Central memory CD8-positive, alpha-beta T cell (primary cell): ENCODE results near the gene CPNE9.

ENCODE experiments used
- ATAC-seq: fragments of 150-1000 bp; cut with Tn5 transposase; replicated peaks from 2 replicates; pipeline ENCODE4 v1.10.0; 2022; ENCODE audit warnings: mild to moderate bottlenecking, moderate FRiP score, moderate number of reproducible peaks; ENCODE audit not compliant: poor library complexity, severe bottlenecking; ENCODE audit errors: extremely low read depth
- DNase-seq, 2 donors: peaks; one replicate each; pipeline ENCODE4 v3.0.0; 2021; ENCODE audit warnings: low spot score in 2 of 2
- H3K27ac Mint-ChIP-seq: one replicate; pipeline ENCODE4 v1.8.0; 2022; ENCODE audit warnings: low read depth, mild to moderate bottlenecking, moderate library complexity, mixed read lengths
- H3K27me3 Mint-ChIP-seq: one replicate; pipeline ENCODE4 v1.8.0; 2022; ENCODE audit warnings: mixed read lengths
- H3K36me3 Mint-ChIP-seq: one replicate; pipeline ENCODE4 v1.8.0; 2022; ENCODE audit warnings: mild to moderate bottlenecking, moderate library complexity, mixed read lengths; ENCODE audit not compliant: insufficient read depth
- H3K4me1 Mint-ChIP-seq: one replicate; pipeline ENCODE4 v1.8.0; 2022; ENCODE audit warnings: mixed read lengths
- H3K4me3 Mint-ChIP-seq: one replicate; pipeline ENCODE4 v1.8.0; 2022; ENCODE audit warnings: mild to moderate bottlenecking, moderate library complexity, mixed read lengths
- H3K9me3 Mint-ChIP-seq: one replicate; pipeline ENCODE4 v1.8.0; 2022; ENCODE audit warnings: mixed read lengths

CPNE9 gene

GRCh38 chr3:9703736-9704346, at the start of gene CPNE9:
CPNE9 (plus strand) TSS chr3:9703833; CDS start chr3:9703997, 164 bp downstream.
- Mint-ChIP-seq H3K27me3 (peaks cover 14% of the 10 kb centered on the region), H3K27ac (no peak within 1 kb of the TSS), H3K36me3 (peaks cover 22% of the 10 kb centered on the region), H3K4me1 (no peaks in the 10 kb centered on the region), H3K9me3 (no peaks in the 10 kb centered on the region), H3K4me3 (peak within 1 kb of the TSS; percentile 14)
- ATAC-seq: no peak
- DNase-seq: no peak

GRCh38 chr3:9659849-9660248, 43.8 kb upstream of the CPNE9 start:
- H3K9me3 Mint-ChIP-seq: no peaks in the 10 kb centered on the region
- no peaks in the 10 kb centered on the region for H3K27me3 Mint-ChIP-seq
- peaks cover 36% of the 10 kb centered on the region for H3K4me1 Mint-ChIP-seq
- no peak overlapping the region for H3K27ac Mint-ChIP-seq
- H3K4me3 Mint-ChIP-seq: no peak overlapping the region
- DNase-seq: no peak
- peaks cover 69% of the 10 kb centered on the region for H3K36me3 Mint-ChIP-seq
- ATAC-seq: no peak

GRCh38 chr3:9660972-9661371, 42.7 kb upstream of the CPNE9 start:
- H3K4me3 Mint-ChIP-seq: no peak overlapping the region
- no peaks in the 10 kb centered on the region for H3K9me3 Mint-ChIP-seq
- H3K27ac Mint-ChIP-seq: no peak overlapping the region
- H3K4me1 Mint-ChIP-seq: peaks cover 36% of the 10 kb centered on the region
- no peak for DNase-seq
- ATAC-seq: no peak
- no peaks in the 10 kb centered on the region for H3K27me3 Mint-ChIP-seq
- peaks cover 72% of the 10 kb centered on the region for H3K36me3 Mint-ChIP-seq

- no peak for ATAC-seq
- H3K36me3 Mint-ChIP-seq: peaks cover 71% of the 10 kb centered on the region
- peaks cover 14% of the 10 kb centered on the region for H3K4me1 Mint-ChIP-seq
Measured at GRCh38 chr3:9664119-9664751, 39.4 kb upstream of the CPNE9 start.

GRCh38 chr3:9666704-9667445, 36.8 kb upstream of the CPNE9 start:
- no peak for ATAC-seq
- H3K27ac Mint-ChIP-seq: no peak overlapping the region

More at GRCh38 chr3:9664119-9664751, 39.4 kb upstream of the CPNE9 start:
- Mint-ChIP-seq H3K4me3 (no peak overlapping the region), H3K27ac (no peak overlapping the region), H3K9me3 (no peaks in the 10 kb centered on the region), H3K27me3 (no peaks in the 10 kb centered on the region)
- DNase-seq: no peak

GRCh38 chr3:9669277-9669676, 34.4 kb upstream of the CPNE9 start:
- no peaks in the 10 kb centered on the region for H3K9me3 Mint-ChIP-seq

More at GRCh38 chr3:9666704-9667445, 36.8 kb upstream of the CPNE9 start:
- H3K4me3 Mint-ChIP-seq: no peak overlapping the region
- H3K4me1 Mint-ChIP-seq: peaks cover 14% of the 10 kb centered on the region
- H3K36me3 Mint-ChIP-seq: peaks cover 69% of the 10 kb centered on the region
- DNase-seq: no peak
- no peaks in the 10 kb centered on the region for H3K27me3 Mint-ChIP-seq
- no peaks in the 10 kb centered on the region for H3K9me3 Mint-ChIP-seq

GRCh38 chr3:9669720-9670432, 33.8 kb upstream of the CPNE9 start:
- Mint-ChIP-seq H3K36me3 (peaks cover 69% of the 10 kb centered on the region), H3K4me3 (no peak overlapping the region), H3K27ac (no peak overlapping the region), H3K27me3 (no peaks in the 10 kb centered on the region), H3K9me3 (no peaks in the 10 kb centered on the region), H3K4me1 (peaks cover 8% of the 10 kb centered on the region)
- ATAC-seq (no peak), DNase-seq (no peak)

More at GRCh38 chr3:9669277-9669676, 34.4 kb upstream of the CPNE9 start:
- DNase-seq (no peak), ATAC-seq (no peak)
- peaks cover 69% of the 10 kb centered on the region for H3K36me3 Mint-ChIP-seq
- H3K27ac Mint-ChIP-seq: no peak overlapping the region
- H3K27me3 Mint-ChIP-seq: no peaks in the 10 kb centered on the region
- H3K4me1 Mint-ChIP-seq: peaks cover 8% of the 10 kb centered on the region
- no peak overlapping the region for H3K4me3 Mint-ChIP-seq

- no peaks in the 10 kb centered on the region for H3K27me3 Mint-ChIP-seq
- peaks cover 65% of the 10 kb centered on the region for H3K36me3 Mint-ChIP-seq
- no peak overlapping the region for H3K27ac Mint-ChIP-seq
- DNase-seq: no peak
- H3K9me3 Mint-ChIP-seq: no peaks in the 10 kb centered on the region
- ATAC-seq: no peak
- no peak overlapping the region for H3K4me3 Mint-ChIP-seq
- peaks cover 8% of the 10 kb centered on the region for H3K4me1 Mint-ChIP-seq
Measured at GRCh38 chr3:9673082-9673481, 30.6 kb upstream of the CPNE9 start.

GRCh38 chr3:9673752-9674151, 29.9 kb upstream of the CPNE9 start:
- peaks cover 64% of the 10 kb centered on the region for H3K36me3 Mint-ChIP-seq
- ATAC-seq (no peak), DNase-seq (no peak)
- H3K27ac Mint-ChIP-seq: no peak overlapping the region
- no peaks in the 10 kb centered on the region for H3K9me3 Mint-ChIP-seq
- H3K27me3 Mint-ChIP-seq: no peaks in the 10 kb centered on the region
- peaks cover 8% of the 10 kb centered on the region for H3K4me1 Mint-ChIP-seq
- no peak overlapping the region for H3K4me3 Mint-ChIP-seq

GRCh38 chr3:9675736-9676290, 27.8 kb upstream of the CPNE9 start:
- Mint-ChIP-seq H3K9me3 (no peaks in the 10 kb centered on the region), H3K4me3 (no peak overlapping the region), H3K27me3 (no peaks in the 10 kb centered on the region), H3K27ac (no peak overlapping the region), H3K4me1 (peaks cover 5% of the 10 kb centered on the region), H3K36me3 (peaks cover 71% of the 10 kb centered on the region)
- DNase-seq (no peak), ATAC-seq (no peak)

- no peak overlapping the region for H3K4me3 Mint-ChIP-seq
- H3K9me3 Mint-ChIP-seq: no peaks in the 10 kb centered on the region
- H3K4me1 Mint-ChIP-seq: peaks cover 10% of the 10 kb centered on the region
- H3K27me3 Mint-ChIP-seq: no peaks in the 10 kb centered on the region
- DNase-seq (no peak), ATAC-seq (no peak)
- peaks cover 72% of the 10 kb centered on the region for H3K36me3 Mint-ChIP-seq
- no peak overlapping the region for H3K27ac Mint-ChIP-seq
Measured at GRCh38 chr3:9676785-9677184, 26.8 kb upstream of the CPNE9 start.

- H3K4me1 Mint-ChIP-seq: peaks cover 10% of the 10 kb centered on the region
- no peak overlapping the region for H3K4me3 Mint-ChIP-seq
- DNase-seq (no peak), ATAC-seq (no peak)
- peaks cover 67% of the 10 kb centered on the region for H3K36me3 Mint-ChIP-seq
- no peaks in the 10 kb centered on the region for H3K27me3 Mint-ChIP-seq
- H3K27ac Mint-ChIP-seq: no peak overlapping the region
- H3K9me3 Mint-ChIP-seq: no peaks in the 10 kb centered on the region
Measured at GRCh38 chr3:9678493-9678892, 25.1 kb upstream of the CPNE9 start.
